ENCODE data around the gene ZNF200.
A peak's percentile ranks its signal among the peaks of the same experiment; 100 is the strongest.

Gene ZNF200

GRCh38 chr16:3192476-3193019 lies 42.4 kb downstream of the ZNF200 start:
- H3K36me3 ChIP-seq (ENCODE audit: control insufficient read depth in 5 of 5, insufficient read depth in 5 of 5, low read length in 5 of 5), result no peaks in the 10 kb centered on the region
- H3K4me1 ChIP-seq (ENCODE audit: control insufficient read depth in 5 of 5, insufficient read depth in 5 of 5, low read length in 5 of 5), result peaks cover 0 to 22% (median 18%) of the 10 kb centered on the region in 5 donors
- H3K4me3 ChIP-seq (ENCODE audit: low read depth in 1 of 5, low read length in 5 of 5), result no peak overlapping the region
- peaks cover 52 to 78% (median 66%) of the 10 kb centered on the region in 5 donors for H3K27me3 ChIP-seq (ENCODE audit: control insufficient read depth in 5 of 5, insufficient read depth in 4 of 5, low read length in 5 of 5)
- no peak overlapping the region for H3K9ac ChIP-seq (ENCODE audit: low read length in 5 of 5)
- peaks cover 0 to 4% (median 0%) of the 10 kb centered on the region in 5 donors for H3K9me3 ChIP-seq (ENCODE audit: control insufficient read depth in 5 of 5, low read length in 5 of 5)
- no peak overlapping the region for H3K27ac ChIP-seq (ENCODE audit: low read depth, low read length)

DNA sequence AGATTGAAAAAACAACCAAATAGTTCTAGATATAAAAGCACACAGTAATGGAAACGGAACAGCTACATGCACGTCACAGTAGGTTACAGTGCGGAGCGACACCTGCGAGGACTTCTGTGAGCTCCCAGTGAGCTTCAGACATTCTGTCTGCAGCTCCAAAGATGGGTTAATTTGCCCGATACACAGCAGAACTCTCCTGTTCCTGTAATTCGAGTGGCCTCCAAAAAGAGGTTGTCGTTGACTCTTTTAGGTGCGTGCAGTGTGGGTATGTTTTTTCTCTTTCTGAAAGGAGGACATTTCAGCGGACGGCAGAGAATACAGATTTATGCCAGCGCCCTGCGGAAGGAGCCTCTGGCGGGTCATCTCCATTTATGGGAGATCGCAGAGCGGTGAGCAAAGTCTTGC lies 44.0 kb downstream of the ZNF200 start:
- Histone ChIP-seq H3K9ac (ENCODE audit: low read length in 5 of 5) (no peak overlapping the region), H3K36me3 (ENCODE audit: control insufficient read depth in 5 of 5, insufficient read depth in 5 of 5, low read length in 5 of 5) (no peaks in the 10 kb centered on the region), H3K27me3 (ENCODE audit: control insufficient read depth in 5 of 5, insufficient read depth in 4 of 5, low read length in 5 of 5) (peaks cover 62 to 88% (median 73%) of the 10 kb centered on the region in 5 donors), H3K4me1 (ENCODE audit: control insufficient read depth in 5 of 5, insufficient read depth in 5 of 5, low read length in 5 of 5) (peaks cover 0 to 22% (median 18%) of the 10 kb centered on the region in 5 donors), H3K9me3 (ENCODE audit: control insufficient read depth in 5 of 5, low read length in 5 of 5) (peaks cover 0 to 4% (median 0%) of the 10 kb centered on the region in 5 donors), H3K27ac (ENCODE audit: low read depth, low read length) (no peak overlapping the region), H3K4me3 (ENCODE audit: low read depth in 1 of 5, low read length in 5 of 5) (no peak overlapping the region)

GRCh38 chr16:3189869-3190268 lies 45.1 kb downstream of the ZNF200 start:
- no peak overlapping the region for H3K27ac ChIP-seq (ENCODE audit: low read depth, low read length)
- peaks cover 55 to 86% (median 66%) of the 10 kb centered on the region in 5 donors for H3K27me3 ChIP-seq (ENCODE audit: control insufficient read depth in 5 of 5, insufficient read depth in 4 of 5, low read length in 5 of 5)

GRCh38 chr16:3188925-3189825 lies 45.8 kb downstream of the ZNF200 start:
- peaks cover 0 to 22% (median 18%) of the 10 kb centered on the region in 5 donors for H3K4me1 ChIP-seq (ENCODE audit: control insufficient read depth in 5 of 5, insufficient read depth in 5 of 5, low read length in 5 of 5)

More at GRCh38 chr16:3189869-3190268, 45.1 kb downstream of the ZNF200 start:
- Histone ChIP-seq H3K9me3 (ENCODE audit: control insufficient read depth in 5 of 5, low read length in 5 of 5) (peaks cover 0 to 4% (median 0%) of the 10 kb centered on the region in 5 donors), H3K36me3 (ENCODE audit: control insufficient read depth in 5 of 5, insufficient read depth in 5 of 5, low read length in 5 of 5) (no peaks in the 10 kb centered on the region), H3K4me3 (ENCODE audit: low read depth in 1 of 5, low read length in 5 of 5) (no peak overlapping the region), H3K4me1 (ENCODE audit: control insufficient read depth in 5 of 5, insufficient read depth in 5 of 5, low read length in 5 of 5) (peaks cover 0 to 22% (median 18%) of the 10 kb centered on the region in 5 donors), H3K9ac (ENCODE audit: low read length in 5 of 5) (no peak overlapping the region)

GRCh38 chr16:3188675-3188924 lies 46.4 kb downstream of the ZNF200 start:
- Histone ChIP-seq H3K9me3 (ENCODE audit: control insufficient read depth in 5 of 5, low read length in 5 of 5) (peaks cover 0 to 4% (median 0%) of the 10 kb centered on the region in 5 donors), H3K4me3 (ENCODE audit: low read depth in 1 of 5, low read length in 5 of 5) (peak overlapping the region in 2 of 5 donors; percentile 38 to 52), H3K4me1 (ENCODE audit: control insufficient read depth in 5 of 5, insufficient read depth in 5 of 5, low read length in 5 of 5) (peaks cover 0 to 26% (median 20%) of the 10 kb centered on the region in 5 donors), H3K27ac (ENCODE audit: low read depth, low read length) (no peak overlapping the region), H3K27me3 (ENCODE audit: control insufficient read depth in 5 of 5, insufficient read depth in 4 of 5, low read length in 5 of 5) (peaks cover 50 to 85% (median 67%) of the 10 kb centered on the region in 5 donors), H3K9ac (ENCODE audit: low read length in 5 of 5) (no peak overlapping the region), H3K36me3 (ENCODE audit: control insufficient read depth in 5 of 5, insufficient read depth in 5 of 5, low read length in 5 of 5) (no peaks in the 10 kb centered on the region)

More at GRCh38 chr16:3188925-3189825, 45.8 kb downstream of the ZNF200 start:
- Histone ChIP-seq H3K36me3 (ENCODE audit: control insufficient read depth in 5 of 5, insufficient read depth in 5 of 5, low read length in 5 of 5) (no peaks in the 10 kb centered on the region), H3K9me3 (ENCODE audit: control insufficient read depth in 5 of 5, low read length in 5 of 5) (peaks cover 0 to 4% (median 0%) of the 10 kb centered on the region in 5 donors), H3K9ac (ENCODE audit: low read length in 5 of 5) (no peak overlapping the region), H3K27me3 (ENCODE audit: control insufficient read depth in 5 of 5, insufficient read depth in 4 of 5, low read length in 5 of 5) (peaks cover 53 to 85% (median 66%) of the 10 kb centered on the region in 5 donors), H3K4me3 (ENCODE audit: low read depth in 1 of 5, low read length in 5 of 5) (peak overlapping the region in 3 of 5 donors; percentile 5 to 52 (median 38)), H3K27ac (ENCODE audit: low read depth, low read length) (no peak overlapping the region)

- Histone ChIP-seq H3K36me3 (ENCODE audit: control insufficient read depth in 5 of 5, insufficient read depth in 5 of 5, low read length in 5 of 5) (no peaks in the 10 kb centered on the region), H3K4me1 (ENCODE audit: control insufficient read depth in 5 of 5, insufficient read depth in 5 of 5, low read length in 5 of 5) (peaks cover 0 to 32% (median 26%) of the 10 kb centered on the region in 5 donors), H3K4me3 (ENCODE audit: low read depth in 1 of 5, low read length in 5 of 5) (peak within 1 kb of the TSS in 3 of 5 donors; percentile 5 to 52 (median 38)), H3K9me3 (ENCODE audit: control insufficient read depth in 5 of 5, low read length in 5 of 5) (no peaks in the 10 kb centered on the region), H3K27ac (ENCODE audit: low read depth, low read length) (no peak within 1 kb of the TSS), H3K9ac (ENCODE audit: low read length in 5 of 5) (no peak within 1 kb of the TSS), H3K27me3 (ENCODE audit: control insufficient read depth in 5 of 5, insufficient read depth in 4 of 5, low read length in 5 of 5) (peaks cover 51 to 85% (median 68%) of the 10 kb centered on the region in 5 donors)
Observed at GRCh38 chr16:3187798-3188674, 46.9 kb downstream of the ZNF200 start, which contains the start of gene OR1F1. TSS of gene OR1F1 (plus strand) at chr16:3188204.

DNA sequence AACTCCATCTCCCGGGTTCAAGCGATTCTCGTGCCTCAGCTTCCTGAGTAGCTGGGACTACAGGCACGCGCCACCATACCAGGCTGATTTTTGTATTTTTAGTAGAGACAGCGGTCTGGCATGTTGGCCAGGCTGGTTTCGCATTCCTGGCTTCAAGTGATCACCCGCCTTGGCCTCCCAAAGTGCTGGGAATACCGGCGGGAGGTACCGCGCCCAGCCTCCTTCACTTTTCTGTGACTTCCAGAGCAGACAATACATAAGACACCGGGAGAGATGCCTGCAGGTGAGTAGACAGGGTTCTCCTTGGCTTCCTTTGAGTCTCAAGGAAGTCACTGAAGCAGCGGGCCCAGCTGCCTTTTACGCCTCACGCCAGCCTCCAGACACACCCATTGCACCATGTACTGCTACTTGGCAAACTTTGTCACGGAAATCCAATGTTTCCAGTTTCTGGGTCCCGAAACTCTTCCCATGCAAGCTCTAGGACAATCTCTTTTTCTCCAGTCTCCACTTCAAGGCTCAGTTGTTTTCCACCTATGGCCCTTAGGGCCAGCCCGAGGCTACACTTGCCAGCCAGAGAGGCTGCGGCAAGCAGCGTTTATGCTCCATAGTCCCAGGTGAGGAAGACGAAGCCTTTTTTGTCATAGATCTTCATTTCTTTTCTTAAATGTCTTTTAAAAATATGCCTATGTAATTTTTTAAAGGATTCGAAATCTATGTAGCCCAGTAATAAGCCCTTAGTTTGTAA lies 47.8 kb downstream of the ZNF200 start:
- Histone ChIP-seq H3K4me1 (ENCODE audit: control insufficient read depth in 5 of 5, insufficient read depth in 5 of 5, low read length in 5 of 5) (peaks cover 0 to 39% (median 31%) of the 10 kb centered on the region in 5 donors), H3K27ac (ENCODE audit: low read depth, low read length) (no peak overlapping the region), H3K36me3 (ENCODE audit: control insufficient read depth in 5 of 5, insufficient read depth in 5 of 5, low read length in 5 of 5) (no peaks in the 10 kb centered on the region), H3K9ac (ENCODE audit: low read length in 5 of 5) (no peak overlapping the region), H3K4me3 (ENCODE audit: low read depth in 1 of 5, low read length in 5 of 5) (no peak overlapping the region), H3K27me3 (ENCODE audit: control insufficient read depth in 5 of 5, insufficient read depth in 4 of 5, low read length in 5 of 5) (peaks cover 54 to 85% (median 71%) of the 10 kb centered on the region in 5 donors), H3K9me3 (ENCODE audit: control insufficient read depth in 5 of 5, low read length in 5 of 5) (no peaks in the 10 kb centered on the region)

DNA sequence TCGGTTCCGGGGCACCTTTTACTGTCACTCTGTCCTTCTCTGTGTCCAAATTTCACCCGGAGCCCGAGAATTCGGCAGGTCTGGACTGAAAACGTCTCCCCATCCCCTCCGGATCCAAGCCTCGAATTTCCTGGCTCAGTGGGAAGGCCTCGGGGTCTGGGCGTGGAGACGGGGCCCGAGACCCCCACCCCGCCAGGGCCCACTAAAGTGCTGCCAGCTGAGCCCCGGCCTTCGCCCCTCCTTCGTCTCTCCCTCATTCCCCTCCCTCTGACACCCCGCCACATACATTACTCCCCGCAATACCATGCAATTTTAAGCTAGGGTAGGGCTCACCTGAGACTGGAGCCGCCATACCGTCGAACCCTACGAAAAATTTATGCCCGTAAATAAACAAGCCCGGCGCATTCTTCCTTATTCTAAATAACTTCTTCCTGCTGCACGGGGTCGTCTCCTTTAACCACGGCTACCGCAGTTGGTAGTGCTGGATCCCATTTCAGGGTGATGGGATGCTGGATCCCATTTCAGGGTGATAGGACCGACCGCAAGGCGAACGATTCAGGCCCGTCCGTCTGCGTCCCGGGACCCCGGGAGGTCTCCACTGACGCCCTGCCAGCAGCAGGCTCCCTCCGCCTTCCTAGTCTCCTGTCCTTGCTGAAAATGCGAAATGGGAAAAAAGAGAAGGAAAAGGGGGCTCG lies 51.4 kb downstream of the ZNF200 start:
- peaks cover 53 to 84% (median 63%) of the 10 kb centered on the region in 5 donors for H3K27me3 ChIP-seq (ENCODE audit: control insufficient read depth in 5 of 5, insufficient read depth in 4 of 5, low read length in 5 of 5)
- H3K27ac ChIP-seq (ENCODE audit: low read depth, low read length), result no peak overlapping the region
- no peak overlapping the region for H3K9ac ChIP-seq (ENCODE audit: low read length in 5 of 5)
- H3K4me1 ChIP-seq (ENCODE audit: control insufficient read depth in 5 of 5, insufficient read depth in 5 of 5, low read length in 5 of 5), result peaks cover 0 to 24% (median 20%) of the 10 kb centered on the region in 5 donors
- peak overlapping the region in 4 of 5 donors; percentile 39 to 59 (median 47) for H3K4me3 ChIP-seq (ENCODE audit: low read depth in 1 of 5, low read length in 5 of 5)
- H3K9me3 ChIP-seq (ENCODE audit: control insufficient read depth in 5 of 5, low read length in 5 of 5), result no peaks in the 10 kb centered on the region
- H3K36me3 ChIP-seq (ENCODE audit: control insufficient read depth in 5 of 5, insufficient read depth in 5 of 5, low read length in 5 of 5), result no peaks in the 10 kb centered on the region

All from subcutaneous abdominal adipose tissue (tissue), 5 donors.